ENCODE measurements around the gene MAD1L1.
"Not testable (repeated sequence)": the region's sequence is repeated elsewhere in the genome, so short reads cannot be mapped to it uniquely, and the experiment has no call there.

MAD1L1 gene

GRCh38 chr7:1876641-1877040 is 356.1 kb downstream of the MAD1L1 start:
- H3K36me3 Mint-ChIP-seq = peaks cover 10% of the 10 kb centered on the region
- H3K27me3 Mint-ChIP-seq, H3K9me3 Mint-ChIP-seq, H3K4me3 Mint-ChIP-seq, H3K27ac Mint-ChIP-seq: not testable (repeated sequence)
- H3K4me1 Mint-ChIP-seq = peaks cover 25% of the 10 kb centered on the region

DNA sequence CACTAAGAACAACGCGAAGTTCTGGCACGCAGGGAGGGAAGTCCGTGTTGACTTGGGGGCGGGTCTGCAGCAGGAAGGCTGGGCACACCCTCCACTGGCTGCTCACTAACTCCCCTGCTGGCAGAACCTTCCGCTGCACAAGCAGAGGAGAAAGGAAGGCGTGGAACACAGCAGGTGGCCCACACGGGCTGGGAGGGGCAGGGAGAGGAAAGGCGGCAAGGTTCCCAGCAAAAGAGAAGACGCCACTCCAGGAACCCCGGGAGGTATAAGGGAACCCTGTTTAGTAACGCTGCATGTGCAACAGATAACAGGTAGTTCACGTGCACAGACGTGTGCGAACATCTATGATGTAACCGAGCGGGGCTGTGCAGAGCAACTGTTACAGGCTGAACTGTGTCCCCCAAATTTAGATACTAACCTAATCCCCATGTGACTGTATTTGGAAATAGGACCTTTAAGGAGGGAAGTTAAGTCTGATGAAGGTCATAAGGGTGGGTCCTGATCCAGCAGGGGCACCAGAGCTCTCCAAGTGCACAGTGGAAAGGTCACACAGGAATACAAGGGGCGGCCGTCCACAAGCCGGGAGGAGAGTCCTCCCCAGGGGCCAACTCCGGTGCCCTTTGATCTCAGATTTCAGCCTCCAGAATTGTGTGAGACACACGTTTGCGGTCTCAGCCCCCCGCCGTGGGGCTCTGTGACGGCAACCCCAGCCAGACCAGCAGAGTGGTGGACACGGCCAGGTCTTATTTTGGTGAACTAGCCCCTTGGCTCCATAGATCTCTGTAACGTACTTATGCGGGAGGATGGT is 357.1 kb downstream of the MAD1L1 start:
- H3K27ac Mint-ChIP-seq, H3K27me3 Mint-ChIP-seq, H3K9me3 Mint-ChIP-seq: not testable (repeated sequence)
- peaks cover 20% of the 10 kb centered on the region for H3K4me1 Mint-ChIP-seq
- peaks cover 10% of the 10 kb centered on the region for H3K36me3 Mint-ChIP-seq
- H3K4me3 Mint-ChIP-seq = peak overlapping the region; percentile 47

DNA sequence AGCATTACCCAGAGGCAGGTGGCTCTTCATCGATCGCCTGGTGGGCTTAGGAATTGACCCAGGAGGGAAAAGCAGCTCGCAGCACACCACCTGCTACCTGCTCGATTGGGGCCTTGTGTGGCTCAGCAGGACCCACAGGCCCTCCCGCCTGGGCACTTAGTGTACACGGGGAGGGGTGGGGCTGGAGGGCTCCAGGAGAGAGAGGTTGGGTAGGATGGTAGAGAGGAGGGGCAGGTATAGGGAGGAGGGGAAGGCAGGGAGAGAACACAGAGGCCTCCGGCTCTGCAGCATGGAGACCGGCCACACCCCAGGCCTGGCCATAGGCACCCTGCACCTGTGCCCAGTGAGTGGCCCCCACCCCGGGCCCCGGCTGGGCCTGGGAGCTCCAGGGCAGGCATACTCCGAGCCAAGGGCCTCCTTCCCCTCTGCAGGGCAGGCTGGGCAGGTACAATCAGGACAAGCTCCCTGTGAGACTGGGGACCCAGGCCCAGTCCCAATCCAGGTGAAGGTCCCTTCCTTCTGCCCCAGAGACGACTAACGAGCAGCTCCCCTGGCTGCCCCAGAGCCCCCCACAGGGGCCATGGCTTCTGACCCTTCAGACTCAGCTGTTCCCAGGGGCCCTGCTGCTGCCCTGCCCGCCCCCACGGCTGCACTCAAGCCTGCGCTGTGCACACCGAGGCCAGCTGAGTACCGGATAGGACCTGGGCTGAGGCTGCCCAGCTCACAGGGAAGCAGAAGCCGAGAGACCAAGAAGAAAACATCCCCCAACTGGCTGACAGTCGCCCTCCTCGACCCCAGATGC is 358.0 kb downstream of the MAD1L1 start:
- not testable (repeated sequence) for H3K27me3 Mint-ChIP-seq, H3K27ac Mint-ChIP-seq, H3K9me3 Mint-ChIP-seq
- H3K4me1 Mint-ChIP-seq = peaks cover 20% of the 10 kb centered on the region
- H3K36me3 Mint-ChIP-seq = peaks cover 10% of the 10 kb centered on the region
- H3K4me3 Mint-ChIP-seq = peak overlapping the region; percentile 47

GRCh38 chr7:1873857-1874589 is 358.7 kb downstream of the MAD1L1 start:
- H3K27ac Mint-ChIP-seq = no peak overlapping the region
- H3K9me3 Mint-ChIP-seq = no peaks in the 10 kb centered on the region
- no peaks in the 10 kb centered on the region for H3K27me3 Mint-ChIP-seq
- H3K36me3 Mint-ChIP-seq = peaks cover 10% of the 10 kb centered on the region
- H3K4me3 Mint-ChIP-seq = no peak overlapping the region
- peaks cover 20% of the 10 kb centered on the region for H3K4me1 Mint-ChIP-seq

- Mint-ChIP-seq H3K9me3 (no peaks in the 10 kb centered on the region), H3K4me3 (no peak overlapping the region), H3K27ac (no peak overlapping the region), H3K27me3 (no peaks in the 10 kb centered on the region), H3K4me1 (peaks cover 20% of the 10 kb centered on the region), H3K36me3 (peaks cover 8% of the 10 kb centered on the region)
These were observed 359.3 kb downstream of the MAD1L1 start for GRCh38 chr7:1873421-1873820.

- Mint-ChIP-seq H3K36me3 (peaks cover 4% of the 10 kb centered on the region), H3K4me1 (peaks cover 20% of the 10 kb centered on the region), H3K27me3 (no peaks in the 10 kb centered on the region), H3K4me3 (no peak overlapping the region), H3K9me3 (no peaks in the 10 kb centered on the region), H3K27ac (no peak overlapping the region)
These were observed 359.7 kb downstream of the MAD1L1 start for GRCh38 chr7:1873070-1873405.

GRCh38 chr7:1872191-1873069 is 360.3 kb downstream of the MAD1L1 start:
- H3K4me1 Mint-ChIP-seq = peaks cover 20% of the 10 kb centered on the region
- H3K27ac Mint-ChIP-seq = no peak overlapping the region
- no peak overlapping the region for H3K4me3 Mint-ChIP-seq
- no peaks in the 10 kb centered on the region for H3K9me3 Mint-ChIP-seq
- H3K27me3 Mint-ChIP-seq = no peaks in the 10 kb centered on the region
- no peaks in the 10 kb centered on the region for H3K36me3 Mint-ChIP-seq

DNA sequence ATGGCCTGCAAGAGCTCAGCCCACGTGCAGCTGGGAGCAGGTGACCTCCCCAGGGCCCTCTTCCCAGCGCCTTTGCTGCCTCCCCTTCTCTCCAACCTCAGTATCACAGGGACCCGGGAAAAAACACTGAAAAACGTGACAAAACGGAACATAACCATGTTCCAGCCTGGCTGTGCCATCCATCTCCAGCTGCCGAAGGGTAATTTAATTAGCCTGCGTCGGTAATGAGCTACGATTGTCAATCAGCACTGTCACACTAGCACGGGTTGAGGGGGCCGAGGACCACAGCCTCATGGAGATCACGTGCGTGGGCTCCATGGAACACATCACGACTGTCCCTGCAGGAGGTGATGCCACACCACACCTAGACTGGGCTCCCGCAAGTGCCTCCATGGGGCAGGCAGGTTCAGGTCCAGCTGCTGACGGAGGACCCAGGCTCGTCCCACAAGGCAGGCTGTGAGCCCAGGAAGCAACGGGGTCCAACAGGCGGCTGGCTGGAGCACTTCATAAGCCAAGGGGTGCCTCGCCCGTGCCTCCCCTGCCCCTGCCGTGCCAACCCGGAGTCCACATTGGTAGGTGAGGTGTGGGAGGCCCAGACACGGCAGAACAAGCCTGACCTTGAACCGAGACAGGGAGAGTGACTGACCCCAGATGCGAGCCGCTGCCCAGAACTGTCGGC is 363.2 kb downstream of the MAD1L1 start:
- Mint-ChIP-seq H3K27me3 (no peaks in the 10 kb centered on the region), H3K4me1 (peaks cover 13% of the 10 kb centered on the region), H3K9me3 (no peaks in the 10 kb centered on the region), H3K27ac (no peak overlapping the region), H3K4me3 (no peak overlapping the region), H3K36me3 (no peaks in the 10 kb centered on the region)

DNA sequence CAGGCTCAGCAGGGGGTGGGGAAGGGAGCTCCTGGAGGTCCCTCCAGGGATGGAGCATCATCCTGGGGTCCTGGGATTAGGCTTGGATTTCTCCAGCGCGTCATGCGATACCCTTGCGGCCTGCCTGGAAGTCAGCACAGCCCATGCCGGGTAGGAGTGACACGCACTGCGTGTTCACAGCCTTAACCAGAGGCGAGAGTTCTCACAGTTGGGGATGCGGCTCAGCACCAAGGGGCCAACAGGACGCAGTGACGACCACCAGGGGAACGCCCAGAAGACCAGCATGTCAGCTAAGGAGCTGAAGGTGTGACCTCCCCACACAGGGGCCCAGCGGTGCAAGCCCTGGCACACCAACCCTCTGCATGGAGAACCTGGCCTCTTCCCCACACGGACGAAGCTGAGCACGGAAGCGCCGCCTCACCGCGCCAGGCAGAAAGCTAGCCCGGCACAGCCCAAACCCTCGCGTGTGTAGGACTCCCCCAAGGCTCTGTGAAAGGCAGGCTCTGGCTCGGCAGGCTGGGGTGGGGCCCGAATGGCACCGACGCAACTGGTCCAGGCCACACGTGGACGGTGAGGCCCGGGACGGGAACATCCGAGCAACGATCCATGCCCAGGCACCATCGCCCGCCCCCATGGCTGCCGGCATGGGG is 364.1 kb downstream of the MAD1L1 start:
- no peak overlapping the region for H3K4me3 Mint-ChIP-seq
- no peaks in the 10 kb centered on the region for H3K36me3 Mint-ChIP-seq
- no peaks in the 10 kb centered on the region for H3K27me3 Mint-ChIP-seq
- H3K4me1 Mint-ChIP-seq = peaks cover 8% of the 10 kb centered on the region
- H3K27ac Mint-ChIP-seq = no peak overlapping the region
- H3K9me3 Mint-ChIP-seq = no peaks in the 10 kb centered on the region

DNA sequence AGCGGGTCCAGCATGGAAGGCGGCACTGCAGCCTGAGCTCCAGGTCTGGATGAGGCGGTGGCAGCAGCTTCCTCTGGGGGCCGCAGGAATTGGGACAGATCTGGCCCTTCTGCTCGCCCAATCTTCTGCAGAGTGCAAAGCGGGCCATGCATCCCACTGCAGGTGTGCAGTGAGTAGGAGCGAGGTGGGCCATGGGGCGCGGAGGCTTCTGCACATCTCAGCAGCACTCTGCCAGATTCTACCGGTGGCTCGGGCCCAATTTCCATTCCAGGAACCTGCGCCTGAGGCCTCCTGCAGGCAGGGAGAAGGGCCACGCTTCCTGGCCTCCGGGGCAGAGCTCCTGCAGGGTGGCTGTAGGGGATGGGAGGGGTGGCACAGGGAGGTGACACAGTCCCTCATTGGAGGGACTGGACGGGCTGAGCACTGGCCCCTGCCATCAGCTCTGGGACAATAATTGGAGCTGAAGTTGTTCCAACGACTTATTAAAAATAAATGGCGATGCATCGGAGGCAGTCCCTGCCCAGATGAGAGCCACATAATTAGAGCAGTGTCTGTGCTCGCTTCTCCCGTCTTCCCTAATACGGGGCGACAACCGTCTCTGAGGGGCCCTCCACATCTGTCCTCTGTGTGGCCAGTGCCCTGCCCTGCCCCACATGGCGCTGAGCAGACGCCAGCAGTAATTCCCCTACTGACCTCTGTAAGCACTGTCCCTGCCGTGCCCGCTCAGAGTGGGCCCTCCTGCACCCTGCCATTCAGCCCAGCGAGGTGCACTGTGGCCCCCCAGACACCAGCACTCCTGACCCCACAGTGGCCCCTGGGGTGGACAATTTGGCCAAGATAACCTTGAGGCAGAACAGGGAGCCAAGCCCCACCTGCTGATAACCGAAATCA is 365.1 kb downstream of the MAD1L1 start:
- H3K27ac Mint-ChIP-seq = no peak overlapping the region
- H3K27me3 Mint-ChIP-seq = no peaks in the 10 kb centered on the region
- H3K36me3 Mint-ChIP-seq = no peaks in the 10 kb centered on the region
- H3K9me3 Mint-ChIP-seq = no peaks in the 10 kb centered on the region
- H3K4me3 Mint-ChIP-seq = no peak overlapping the region
- peaks cover 9% of the 10 kb centered on the region for H3K4me1 Mint-ChIP-seq

- no peak overlapping the region for H3K27ac Mint-ChIP-seq
- H3K4me1 Mint-ChIP-seq = peaks cover 11% of the 10 kb centered on the region
- H3K27me3 Mint-ChIP-seq = no peaks in the 10 kb centered on the region
These were observed 366.1 kb downstream of the MAD1L1 start for GRCh38 chr7:1866601-1867000.

DNA sequence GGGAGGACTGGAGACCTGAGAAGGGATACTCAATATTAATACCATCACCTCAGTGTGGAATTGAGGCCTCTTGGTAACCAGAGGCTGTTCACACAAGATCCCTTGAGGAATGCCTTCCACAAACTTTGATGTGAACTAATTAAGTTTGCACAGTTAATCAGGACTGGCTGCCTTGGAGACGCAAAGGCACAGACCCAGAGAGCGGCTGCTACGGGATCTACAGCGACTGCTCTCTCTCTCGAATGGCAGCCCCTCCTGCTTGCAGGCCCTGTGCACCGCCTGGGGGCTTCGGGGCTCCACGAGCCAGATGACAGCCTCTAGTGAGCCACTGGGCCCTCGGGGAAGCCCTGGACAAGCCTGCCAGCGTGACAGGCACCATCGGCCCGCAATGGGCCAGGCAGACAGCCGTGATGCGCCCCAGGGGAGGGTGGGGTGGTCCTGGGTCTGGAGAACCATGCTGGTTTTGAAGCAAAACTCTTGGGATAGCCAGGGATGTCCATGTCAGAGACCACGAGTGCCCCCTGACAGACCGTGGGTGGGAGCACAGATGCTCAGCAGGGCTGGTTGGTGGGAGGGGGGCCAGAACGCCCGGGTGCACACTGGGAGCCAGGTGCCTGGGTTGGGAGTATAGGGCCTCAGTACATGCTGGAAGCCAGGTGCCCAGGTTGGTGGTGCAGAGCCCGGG is 367.0 kb downstream of the MAD1L1 start:
- Mint-ChIP-seq H3K4me3 (no peak overlapping the region), H3K9me3 (no peaks in the 10 kb centered on the region), H3K36me3 (no peaks in the 10 kb centered on the region), H3K27ac (no peak overlapping the region), H3K27me3 (no peaks in the 10 kb centered on the region), H3K4me1 (peaks cover 11% of the 10 kb centered on the region)

More at GRCh38 chr7:1866601-1867000, 366.1 kb downstream of the MAD1L1 start:
- Mint-ChIP-seq H3K36me3 (no peaks in the 10 kb centered on the region), H3K9me3 (no peaks in the 10 kb centered on the region), H3K4me3 (no peak overlapping the region)

DNA sequence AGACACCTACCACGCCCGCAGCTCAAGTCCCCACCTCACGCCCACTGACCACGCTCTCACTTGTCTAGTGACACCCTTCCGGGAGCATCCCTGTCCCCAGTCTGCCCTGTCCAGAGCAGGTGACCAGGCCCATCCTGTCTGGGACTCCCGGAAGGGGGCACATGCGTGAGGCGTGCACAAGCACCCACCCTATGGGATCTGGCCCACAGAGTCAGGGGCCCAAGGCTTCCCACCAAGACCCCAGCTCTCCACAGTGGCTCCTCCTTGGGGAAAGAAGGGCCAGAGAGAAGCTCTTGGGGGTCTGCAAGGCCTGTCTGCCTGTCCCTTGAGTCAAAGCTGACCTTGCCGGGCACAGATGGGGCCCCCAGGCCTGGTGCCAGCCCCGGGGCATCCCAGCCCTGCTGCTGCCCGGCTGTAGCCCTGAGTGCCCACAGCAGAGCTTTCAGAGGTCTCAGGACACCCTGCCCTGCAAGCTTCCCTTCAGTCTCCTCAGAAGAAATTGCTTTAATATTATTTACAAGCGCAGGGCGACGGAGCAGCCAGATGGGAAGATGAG is 367.7 kb downstream of the MAD1L1 start:
- H3K27ac Mint-ChIP-seq = no peak overlapping the region
- no peaks in the 10 kb centered on the region for H3K9me3 Mint-ChIP-seq
- H3K27me3 Mint-ChIP-seq = no peaks in the 10 kb centered on the region
- no peak overlapping the region for H3K4me3 Mint-ChIP-seq
- peaks cover 11% of the 10 kb centered on the region for H3K4me1 Mint-ChIP-seq
- H3K36me3 Mint-ChIP-seq = no peaks in the 10 kb centered on the region

Measured in activated naive CD4-positive, alpha-beta T cell treated with anti-CD3 and anti-CD28 coated beads, Interleukin-2, amount 50 U/mL, for 24 hours (primary cell).